NCI-H1092 (cell line): ENCODE data around the gene AKAP7.

Experiments used
- DNase-seq: peaks from one replicate; lab custom pipeline; 2025; lab: John Stamatoyannopoulos, UW

AKAP7 gene

DNA sequence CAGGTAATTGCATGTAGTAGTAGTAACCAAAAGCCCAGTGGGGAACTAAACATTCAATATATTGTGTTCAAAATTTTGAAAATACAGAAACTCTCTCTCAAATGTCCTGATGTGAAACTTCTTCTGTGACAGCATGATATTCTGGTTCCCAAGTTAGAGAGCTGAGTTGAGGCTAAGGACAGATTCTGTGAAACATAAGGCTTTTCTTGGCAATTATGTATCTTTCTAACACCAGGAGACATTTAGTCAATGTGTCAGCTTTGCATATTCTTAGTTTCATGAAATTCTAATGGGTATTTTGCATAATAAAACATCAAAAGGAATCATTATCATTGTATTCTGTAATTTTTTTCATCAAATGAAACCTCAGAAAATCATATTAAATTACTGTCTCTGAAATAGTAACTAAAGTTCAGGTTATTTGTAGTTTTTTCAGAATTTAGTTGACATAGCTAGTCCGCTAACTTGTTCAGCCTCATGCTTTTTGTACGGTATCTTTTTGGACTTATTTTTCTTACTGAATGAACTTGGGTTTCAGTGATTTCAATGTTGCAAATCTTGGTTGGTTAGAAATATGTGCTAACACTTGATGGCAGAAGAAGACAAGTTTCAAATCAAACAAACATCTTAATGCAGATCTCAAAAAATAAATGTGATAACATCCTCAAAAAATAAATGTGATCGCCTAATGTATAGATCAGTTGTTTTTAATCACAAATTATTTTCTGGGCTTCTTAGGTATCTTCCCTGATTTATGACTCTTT, 70.4 kb downstream of the AKAP7 start:
- DNase-seq = no peak

DNA sequence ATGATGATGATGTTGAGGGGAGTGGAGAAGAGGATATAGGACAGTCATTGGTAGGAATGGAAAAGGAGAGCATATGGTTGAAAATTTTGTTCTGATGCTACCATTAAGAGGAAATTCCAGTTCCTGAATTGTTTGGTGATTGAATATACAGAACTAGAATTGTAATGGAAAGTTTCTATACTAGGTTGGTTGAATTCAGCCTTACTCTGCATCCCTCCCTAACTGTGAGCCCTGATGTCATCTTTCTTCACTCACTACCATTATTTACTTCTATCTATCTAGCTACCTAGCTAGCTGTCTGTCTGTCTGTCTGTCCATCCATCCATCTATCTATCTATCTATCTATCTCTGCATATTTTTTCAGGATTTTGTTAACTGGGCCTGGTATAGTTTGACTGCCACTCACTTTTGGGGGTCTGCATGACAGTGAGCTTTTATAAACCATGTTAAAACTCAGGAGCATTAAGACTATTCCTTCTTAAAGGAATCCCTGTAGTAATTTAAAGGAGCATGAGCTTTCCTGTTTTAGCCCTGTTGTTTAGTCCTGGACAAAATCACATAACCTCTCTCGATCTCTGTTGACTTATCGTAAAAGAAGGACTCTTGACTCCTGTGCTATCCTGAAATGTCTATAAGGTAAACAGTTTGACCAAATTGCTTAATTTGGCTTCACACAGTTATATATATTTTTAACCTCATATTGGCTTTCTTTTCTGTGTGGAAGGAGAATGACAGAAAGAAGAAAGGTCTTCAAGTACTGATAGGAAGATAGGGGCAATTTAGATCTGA, 71.4 kb downstream of the AKAP7 start:
- no peak for DNase-seq

DNA sequence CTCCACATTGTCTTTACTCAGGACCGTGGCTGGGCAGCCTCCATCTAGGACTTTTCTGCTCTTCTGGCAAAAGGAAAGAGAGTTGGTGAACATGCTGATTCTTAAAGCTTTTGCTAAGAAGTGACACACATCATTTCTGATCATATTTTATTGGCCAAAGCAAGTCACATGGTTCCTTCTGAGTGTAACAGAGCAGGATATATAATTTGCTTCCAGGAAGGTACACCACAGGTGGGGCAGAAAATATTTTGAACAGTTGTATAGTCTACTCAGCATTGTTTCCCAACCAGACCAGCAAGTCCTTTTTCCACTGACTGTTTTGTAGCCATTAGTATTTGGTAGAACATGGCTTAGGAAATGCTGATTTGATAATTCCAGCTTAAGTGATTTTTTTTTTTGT, 73.5 kb downstream of the AKAP7 start:
- no peak for DNase-seq

DNA sequence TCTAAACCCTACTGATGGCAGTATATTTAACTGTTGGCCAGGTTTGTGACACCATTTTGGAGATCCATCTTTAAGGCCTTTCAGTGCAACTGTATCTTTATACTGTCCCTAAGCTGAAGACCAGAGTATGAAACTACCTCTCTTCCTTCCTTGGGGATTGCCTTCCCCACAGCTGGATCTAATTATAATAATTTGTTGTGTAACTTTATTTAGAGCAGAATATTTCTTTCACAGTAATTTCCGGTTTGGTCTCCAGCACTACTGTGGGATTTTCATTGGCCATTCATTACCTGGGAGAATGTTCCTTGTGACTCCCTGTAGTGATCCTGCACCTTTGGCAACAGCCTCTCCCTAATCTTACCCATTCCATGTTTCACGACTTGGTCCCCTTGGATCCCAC, 75.2 kb downstream of the AKAP7 start:
- no peak for DNase-seq

DNA sequence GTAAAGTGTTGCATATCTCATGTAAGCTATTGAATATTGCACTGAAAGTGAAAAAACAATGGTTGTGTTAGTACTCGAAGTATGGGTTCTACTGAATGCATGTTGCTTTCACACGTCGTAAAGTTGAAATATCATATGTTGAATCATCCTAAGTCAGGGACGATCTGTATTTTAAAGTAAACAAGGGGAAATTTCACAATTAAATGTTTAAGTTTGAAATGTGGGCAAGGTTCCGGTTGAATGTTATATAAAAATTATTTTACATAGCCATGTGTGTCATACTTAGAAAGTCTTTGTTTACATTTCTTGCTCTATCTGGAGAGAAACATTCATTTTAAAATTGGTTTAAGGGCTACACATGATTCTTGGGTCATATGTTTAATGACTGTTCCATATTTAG, 76.8 kb downstream of the AKAP7 start:
- DNase-seq = no peak

DNA sequence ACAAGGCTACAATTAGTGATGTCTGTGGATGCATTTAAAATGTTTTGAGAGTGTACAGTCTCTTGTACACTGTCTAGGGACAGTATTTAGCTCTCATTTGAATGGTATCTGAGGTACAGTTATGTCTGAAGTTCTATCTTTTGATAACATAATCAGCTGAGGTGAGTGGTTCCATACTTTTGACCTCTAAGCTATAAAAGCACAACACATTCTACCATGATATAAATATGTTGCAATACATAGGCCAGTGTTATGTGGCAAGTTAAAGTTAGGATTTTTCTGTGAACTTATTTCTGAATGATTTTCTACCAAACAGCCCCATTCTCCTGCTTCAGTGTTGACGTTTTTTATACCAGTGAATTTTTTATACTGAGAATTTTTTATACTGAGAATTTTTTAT, 77.6 kb downstream of the AKAP7 start:
- no peak for DNase-seq

DNA sequence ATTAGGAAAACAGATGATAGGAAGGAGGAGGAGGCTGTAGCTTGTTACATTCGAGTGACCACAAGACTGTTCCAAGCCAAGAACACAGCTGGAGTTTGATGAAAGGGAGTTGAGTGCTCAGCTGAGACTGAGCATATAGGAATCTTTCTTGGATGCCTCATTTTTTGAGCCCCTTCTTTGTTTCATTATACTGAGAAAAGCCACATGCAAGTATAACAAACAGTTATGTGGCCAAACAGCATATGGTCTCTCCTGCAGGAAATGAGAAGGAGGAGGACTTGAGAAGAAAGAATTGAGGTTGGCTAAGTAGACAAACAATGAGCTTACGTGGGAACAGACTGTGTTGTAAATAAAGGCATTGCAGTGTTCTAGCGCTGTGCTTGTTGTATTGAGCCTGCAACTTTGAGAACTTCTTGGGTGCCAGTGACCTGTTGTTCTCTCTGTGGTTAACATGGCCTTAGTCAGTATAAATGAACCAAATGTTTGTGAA, 78.3 kb downstream of the AKAP7 start:
- DNase-seq = no peak

DNA sequence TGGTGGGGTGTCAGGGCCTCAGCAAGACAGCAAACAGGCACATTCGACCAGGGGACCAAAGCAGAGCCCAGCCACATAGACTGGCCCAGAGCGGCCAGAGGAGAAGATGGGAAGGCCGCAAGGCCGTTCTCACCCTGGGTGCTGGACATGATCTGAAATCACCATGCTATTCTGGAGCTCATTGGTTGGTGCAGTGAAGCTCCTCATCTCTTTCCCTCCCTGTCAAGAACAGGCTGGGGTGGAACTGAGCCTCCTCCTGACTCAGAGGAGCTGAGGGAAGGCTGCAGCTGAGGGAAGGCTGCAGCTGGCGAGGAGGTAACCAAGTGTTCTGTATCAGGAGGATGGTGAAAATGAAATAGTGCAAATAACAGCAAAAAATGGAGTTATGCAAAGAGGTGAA, 80.0 kb downstream of the AKAP7 start:
- no peak for DNase-seq

DNA sequence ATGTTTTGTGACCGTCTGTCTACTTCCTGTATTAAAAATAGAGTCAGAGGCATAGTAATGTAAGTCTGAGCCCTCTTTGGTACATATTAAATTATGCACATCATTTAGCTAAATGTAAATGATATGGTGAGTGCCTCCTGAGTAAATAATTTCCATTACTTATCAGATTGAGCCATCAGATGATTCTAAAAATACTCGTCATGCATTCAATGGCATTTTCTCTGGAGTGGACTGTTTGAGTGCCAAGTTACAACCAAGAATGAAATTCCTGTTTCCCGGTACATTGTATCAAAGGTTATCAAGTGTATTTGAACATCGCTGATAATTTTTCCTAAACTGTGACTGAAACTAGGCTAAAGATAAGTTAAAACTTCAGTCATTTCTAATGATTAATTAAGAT, 81.0 kb downstream of the AKAP7 start:
- DNase-seq = no peak

DNA sequence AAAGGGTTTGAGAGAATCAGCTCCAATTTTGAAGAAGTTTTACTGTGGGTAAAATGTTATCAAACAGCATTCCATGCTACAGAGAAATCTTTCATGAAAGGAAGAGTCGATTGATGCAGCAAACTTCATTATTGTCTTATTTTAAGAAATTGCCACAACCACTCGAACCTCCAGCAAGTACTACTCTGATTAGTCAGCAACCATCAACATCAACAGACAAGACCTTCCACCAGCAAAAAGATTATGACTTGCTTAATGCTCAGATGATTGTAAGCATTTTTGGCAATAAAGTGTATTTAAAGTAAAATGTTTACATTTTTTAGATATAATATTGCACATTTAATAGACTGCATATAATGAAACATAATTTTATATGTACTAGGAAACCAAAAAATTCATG, 87.5 kb downstream of the AKAP7 start:
- no peak for DNase-seq

DNA sequence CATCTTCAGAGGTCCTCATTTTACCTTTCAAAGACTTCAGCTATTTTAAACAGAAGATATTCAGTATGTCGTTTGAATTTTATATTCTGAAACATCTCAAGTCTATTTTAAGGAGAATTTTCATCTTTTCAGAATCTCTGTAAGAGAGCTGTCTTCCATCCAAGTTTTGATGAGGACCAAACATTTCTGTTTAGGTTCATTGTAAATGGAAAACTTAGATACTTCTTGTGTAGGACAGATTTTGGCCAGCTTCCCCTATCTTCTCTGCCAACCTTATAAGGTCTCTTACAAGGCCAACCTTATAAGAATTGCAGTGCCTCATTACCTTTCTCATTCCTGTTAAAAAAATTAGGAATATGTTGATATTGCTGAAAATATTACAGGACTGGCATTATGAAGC, 88.1 kb downstream of the AKAP7 start:
- no peak for DNase-seq

DNA sequence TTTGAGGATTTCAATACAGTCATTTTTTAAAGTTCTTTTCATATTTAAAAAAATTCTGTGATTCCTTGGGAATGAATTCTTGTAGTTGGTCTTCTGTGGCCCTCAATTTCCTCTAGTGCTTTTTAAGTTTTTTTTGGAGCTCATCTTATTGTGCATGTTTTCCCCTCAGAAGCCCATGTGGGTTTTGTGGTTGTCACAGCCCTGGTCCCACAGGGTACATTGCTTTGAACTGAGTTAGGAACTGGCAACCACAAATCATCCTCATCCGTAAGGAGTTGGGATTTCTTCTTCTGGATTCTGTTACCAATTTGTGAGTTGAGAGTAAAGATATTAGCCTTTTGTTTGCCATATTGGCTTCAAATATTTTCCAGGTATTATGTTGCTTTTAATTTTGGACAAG, 89.9 kb downstream of the AKAP7 start:
- DNase-seq = no peak

DNA sequence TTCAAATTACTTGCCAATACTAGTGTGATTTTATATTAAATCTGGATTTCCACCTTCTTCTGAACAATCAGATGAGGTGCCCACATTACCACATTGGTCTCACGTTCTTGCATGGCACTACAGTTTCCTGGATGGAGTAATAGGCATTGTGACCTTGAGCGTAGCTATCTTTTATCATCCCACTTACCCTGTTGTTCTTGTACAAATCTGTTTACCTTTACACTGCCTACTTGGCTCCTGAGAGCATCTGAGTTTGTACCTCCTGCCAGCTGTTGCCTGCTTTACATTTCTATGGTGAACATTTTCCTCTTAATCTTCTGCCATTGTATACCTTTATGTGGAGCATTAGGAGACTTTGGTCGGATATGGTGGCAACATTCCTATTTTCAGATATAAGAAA, 90.7 kb downstream of the AKAP7 start:
- DNase-seq = no peak

DNA sequence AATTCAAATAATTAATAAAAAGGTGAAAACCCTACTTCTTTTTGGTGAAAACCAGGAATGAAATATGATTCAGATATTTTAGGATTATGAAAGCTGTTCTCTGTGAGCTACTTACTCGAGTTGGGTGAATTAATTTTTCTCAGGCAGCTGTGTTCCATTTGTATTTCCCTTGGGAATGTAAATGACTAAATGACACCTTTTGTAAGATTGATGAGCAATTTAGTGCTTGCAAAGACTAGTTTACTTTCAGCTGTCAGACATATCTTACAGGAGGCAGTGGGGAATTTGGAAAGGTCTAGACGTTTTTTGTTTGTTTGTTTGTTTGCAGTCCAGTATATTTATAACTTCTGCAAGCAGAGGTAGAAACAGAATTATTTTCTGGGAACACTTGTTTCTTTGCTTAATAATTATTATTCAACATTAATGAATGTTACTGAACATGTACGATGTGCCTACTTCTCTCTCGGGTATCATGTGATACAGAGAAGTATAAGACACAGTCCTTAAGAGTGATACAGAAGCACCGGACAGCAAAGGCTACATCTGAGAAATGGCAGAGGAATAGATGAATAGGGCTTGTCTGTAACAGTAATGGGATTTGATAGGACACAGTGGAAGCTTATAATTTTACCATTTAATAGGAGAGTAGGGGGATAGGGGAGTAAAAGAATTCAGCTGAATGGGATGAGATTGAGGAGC, 91.3 kb downstream of the AKAP7 start:
- no peak for DNase-seq

DNA sequence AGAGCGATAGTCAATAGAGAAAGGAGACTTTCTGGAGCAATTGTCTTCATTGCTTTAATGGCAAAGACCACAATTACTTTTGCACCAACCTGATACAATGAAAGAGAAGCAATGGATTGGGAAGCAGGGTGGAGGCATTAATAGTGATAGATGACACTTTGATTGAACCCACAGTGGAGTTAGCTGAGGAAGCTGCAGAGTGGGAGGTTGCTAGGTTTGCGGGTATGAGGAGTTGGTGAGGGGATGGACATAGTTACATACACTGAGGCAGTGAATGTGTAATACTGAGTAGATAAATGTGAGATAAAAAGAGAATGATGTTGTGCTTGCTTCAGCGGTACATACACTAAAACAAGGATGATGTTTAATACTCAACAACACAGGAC, 91.9 kb downstream of the AKAP7 start:
- no peak for DNase-seq

DNA sequence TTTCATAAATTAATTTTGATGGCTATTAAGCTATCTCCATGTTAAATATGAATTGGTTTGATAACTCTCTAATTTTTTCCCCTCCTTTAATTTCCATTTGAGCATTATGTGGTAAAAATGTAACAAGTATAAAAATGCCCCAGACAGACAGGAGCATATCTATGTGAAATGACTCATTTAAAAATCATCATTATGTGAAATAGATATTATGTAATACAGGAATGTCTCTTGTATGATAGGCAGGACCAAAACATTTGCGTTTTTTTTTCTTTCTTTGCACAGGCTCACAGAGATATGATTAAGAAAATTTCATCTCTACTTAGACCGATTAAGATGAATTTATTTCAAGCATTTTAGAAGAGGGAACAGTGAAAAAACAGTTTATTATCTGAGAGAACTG, 95.8 kb downstream of the AKAP7 start:
- DNase-seq = no peak

DNA sequence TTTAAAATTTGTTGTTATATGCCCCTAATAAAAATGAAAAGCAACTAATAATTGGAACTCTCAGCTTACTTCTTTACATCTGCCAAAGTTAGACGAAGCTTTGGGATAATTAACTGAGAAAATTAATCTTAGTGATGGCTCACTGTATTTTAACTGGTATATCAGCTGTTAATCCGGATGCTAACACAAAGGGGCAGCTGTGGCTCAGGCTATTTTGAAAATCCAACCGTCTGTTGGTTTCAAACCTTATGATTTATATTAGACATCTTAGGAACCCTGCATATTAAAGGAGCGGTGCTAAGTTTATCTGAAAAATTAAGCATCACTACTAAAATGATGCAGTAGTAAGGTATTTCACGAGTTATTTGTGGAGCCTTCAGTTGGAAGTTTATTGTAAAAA, 96.6 kb downstream of the AKAP7 start:
- DNase-seq = no peak

DNA sequence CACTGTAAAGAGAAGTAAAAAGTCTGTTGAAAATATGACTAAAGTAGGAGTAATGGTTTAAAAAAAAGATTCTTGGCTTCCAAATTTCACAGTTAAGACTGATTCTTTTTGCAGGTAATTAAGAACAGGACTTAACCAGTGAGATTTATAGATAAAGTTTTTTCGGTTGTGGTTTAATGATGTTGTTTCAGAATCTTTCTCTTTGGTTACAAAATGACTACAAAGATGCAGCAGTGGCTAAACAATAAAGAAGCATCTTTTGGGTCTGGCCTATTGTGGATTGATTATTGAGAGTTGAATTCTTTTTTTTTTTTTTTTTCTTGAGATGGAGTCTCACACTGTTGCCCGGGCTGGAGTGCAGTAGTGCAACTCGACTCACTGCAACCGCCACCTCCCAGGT, 109.7 kb downstream of the AKAP7 start:
- DNase-seq = no peak

DNA sequence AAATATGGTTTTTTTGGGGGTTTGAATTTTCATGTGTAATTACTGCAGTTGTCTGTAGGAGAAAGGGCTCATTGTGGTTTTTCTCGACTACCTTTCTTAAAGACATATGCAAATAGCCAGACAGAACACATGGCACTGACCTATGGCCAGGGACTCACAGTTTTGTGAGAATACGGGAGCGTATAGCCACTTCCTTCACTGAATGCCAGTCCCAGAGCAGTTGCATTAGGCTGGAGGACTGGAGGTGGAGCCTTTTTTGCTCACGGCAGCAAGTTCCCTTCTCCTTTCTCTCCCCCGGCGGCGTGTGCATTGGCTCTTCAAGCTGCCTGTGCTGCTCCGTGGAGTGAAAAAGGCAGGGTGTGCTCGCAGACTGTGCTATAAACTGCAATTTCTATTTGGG, 114.9 kb downstream of the AKAP7 start:
- no peak for DNase-seq

DNA sequence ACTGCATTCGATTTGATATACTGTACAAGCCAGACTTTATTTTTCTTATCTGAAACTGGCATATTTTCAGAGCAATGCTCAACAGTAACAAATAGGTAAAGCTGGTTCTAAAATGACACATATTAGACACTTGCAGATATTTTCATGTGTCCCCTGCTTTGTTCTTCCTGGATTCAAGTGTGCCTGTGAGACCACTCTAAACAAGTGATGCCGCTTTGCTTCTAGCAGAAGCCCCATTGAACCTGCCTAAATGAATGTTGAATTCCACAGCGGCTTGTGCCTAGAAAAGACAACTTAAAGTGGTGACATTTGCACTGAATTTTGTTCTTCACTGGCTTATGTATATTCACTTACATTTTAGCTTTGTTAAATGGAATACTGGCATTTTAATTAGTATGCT, 115.7 kb downstream of the AKAP7 start:
- DNase-seq = no peak

DNA sequence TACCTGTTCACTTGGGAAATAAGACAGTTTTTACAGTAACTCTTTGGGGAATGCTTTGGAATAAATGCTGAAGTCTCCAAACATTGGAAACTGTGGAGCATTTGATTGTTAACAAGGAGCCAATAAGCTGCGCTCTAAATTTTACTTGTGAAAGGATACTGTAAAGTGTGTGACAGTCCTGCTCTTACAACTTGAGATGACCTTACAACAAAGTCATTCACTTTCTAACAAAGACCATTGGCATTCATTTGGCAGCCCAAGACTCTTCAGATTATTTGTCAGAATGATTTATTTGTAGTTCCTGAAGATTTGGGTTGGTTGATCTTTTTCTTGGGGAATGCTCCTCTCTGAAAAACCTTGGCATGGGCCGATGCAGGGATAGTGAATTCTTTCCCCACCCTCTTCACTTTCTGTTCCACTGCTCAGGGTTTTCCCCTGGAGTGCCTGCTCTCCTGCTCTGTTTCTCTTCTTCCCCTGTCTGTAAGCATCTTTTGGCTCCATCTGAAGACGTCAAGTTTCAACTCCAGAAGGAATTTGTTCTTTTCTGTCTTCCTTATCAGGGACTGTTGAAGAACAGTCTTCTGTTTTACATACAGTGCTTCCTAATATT, 116.4 kb downstream of the AKAP7 start:
- DNase-seq = no peak

DNA sequence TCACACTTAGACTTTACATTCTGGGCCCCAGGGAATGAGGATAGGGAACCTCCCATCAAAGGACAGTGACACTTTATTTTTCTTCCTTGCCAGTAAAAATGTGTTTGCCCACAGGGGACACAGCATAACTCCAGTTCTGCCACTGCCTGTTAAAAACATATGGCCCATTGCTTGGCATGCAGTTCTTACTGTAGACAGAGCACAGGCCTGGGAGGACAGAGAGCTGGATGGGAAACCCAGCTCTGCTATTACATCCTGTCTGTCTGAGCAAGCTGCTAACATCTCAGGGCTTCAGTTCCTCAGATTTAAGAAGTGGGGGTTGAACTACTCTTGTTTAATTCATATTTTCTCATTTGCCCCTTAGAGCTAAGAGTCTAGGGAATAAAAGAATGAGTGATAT, 120.2 kb downstream of the AKAP7 start:
- DNase-seq = no peak

DNA sequence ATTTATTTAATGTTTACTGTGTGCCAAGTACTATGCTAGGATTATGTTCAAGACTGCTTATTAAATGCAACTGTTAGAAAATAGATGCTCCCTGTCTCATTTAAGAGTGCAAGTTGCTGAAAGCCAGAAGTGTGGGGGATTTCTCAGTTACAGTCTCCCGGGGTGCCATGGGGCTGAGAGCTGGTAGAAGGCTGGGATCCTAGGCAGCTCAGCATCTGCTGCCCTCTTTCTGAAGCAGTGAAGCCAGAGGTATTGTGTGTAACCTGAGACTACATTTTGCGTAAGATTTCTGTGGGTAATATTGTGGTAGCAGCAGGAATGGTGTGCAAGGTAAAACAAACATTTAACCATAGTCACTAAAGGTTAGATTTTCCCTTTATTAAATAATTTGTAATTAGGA, 120.6 kb downstream of the AKAP7 start:
- DNase-seq = no peak
